AML-193 (cell line): ENCODE results near the gene ABR.
A peak's percentile ranks its signal among the peaks of the same experiment; 100 is the strongest.
"Not testable (repeated sequence)": the region's sequence is repeated elsewhere in the genome, so short reads cannot be mapped to it uniquely, and the experiment has no call there.

ENCODE experiments used
- DNase-seq, 2 experiments: peaks; one replicate each; lab custom pipeline; 2025; lab: John Stamatoyannopoulos, UW

The ABR gene

GRCh38 chr17:1095090-1095852 is 84.5 kb downstream of the ABR start:
- DNase-seq, result peak; percentile 42 to 45

DNA sequence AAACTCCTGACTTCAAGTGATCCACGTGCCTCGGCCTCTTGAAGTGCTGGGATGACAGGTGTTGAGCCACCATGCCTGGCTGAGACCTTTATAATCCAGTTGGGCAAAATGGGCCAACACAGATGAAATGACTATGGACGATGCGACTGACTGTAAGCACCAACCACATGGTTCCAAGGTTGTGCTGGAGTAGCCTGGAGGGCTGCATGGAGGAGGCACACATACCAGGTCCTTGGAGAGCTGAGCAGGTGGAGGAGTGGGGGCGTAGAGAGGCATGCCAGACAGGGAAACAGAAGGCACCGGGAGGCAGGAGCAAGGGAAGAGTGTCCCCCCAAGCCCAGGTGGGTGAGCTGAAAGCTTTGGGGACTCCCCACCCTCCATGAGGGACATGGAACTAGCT is 85.2 kb downstream of the ABR start:
- DNase-seq, result no peak

- no peak for DNase-seq
These were observed 87.9 kb downstream of the ABR start for GRCh38 chr17:1091900-1092299.

GRCh38 chr17:1091190-1091534 is 88.6 kb downstream of the ABR start:
- no peak for DNase-seq

- no peak for DNase-seq
These were observed 89.2 kb downstream of the ABR start for GRCh38 chr17:1090465-1091189.

DNA sequence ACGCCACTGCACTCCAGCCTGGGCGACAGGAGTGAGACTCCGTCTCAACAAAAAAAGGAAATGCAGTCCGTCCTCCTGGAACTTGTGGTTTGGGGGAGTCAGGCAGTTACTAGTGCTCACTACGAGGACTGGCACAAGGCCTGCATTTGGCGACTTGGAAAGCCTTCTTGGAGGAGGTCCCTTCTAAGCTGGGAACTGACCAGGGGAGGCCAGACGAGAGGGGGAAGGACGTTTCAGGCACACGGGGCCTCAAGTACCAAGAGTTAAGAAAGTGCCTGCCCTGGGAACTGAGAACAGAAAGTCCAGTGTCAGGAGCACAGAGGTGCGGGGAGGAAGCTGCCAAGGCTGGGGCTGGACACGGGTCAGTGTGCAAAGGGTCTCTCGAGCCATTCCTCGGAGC is 89.9 kb downstream of the ABR start:
- DNase-seq, result no peak

DNA sequence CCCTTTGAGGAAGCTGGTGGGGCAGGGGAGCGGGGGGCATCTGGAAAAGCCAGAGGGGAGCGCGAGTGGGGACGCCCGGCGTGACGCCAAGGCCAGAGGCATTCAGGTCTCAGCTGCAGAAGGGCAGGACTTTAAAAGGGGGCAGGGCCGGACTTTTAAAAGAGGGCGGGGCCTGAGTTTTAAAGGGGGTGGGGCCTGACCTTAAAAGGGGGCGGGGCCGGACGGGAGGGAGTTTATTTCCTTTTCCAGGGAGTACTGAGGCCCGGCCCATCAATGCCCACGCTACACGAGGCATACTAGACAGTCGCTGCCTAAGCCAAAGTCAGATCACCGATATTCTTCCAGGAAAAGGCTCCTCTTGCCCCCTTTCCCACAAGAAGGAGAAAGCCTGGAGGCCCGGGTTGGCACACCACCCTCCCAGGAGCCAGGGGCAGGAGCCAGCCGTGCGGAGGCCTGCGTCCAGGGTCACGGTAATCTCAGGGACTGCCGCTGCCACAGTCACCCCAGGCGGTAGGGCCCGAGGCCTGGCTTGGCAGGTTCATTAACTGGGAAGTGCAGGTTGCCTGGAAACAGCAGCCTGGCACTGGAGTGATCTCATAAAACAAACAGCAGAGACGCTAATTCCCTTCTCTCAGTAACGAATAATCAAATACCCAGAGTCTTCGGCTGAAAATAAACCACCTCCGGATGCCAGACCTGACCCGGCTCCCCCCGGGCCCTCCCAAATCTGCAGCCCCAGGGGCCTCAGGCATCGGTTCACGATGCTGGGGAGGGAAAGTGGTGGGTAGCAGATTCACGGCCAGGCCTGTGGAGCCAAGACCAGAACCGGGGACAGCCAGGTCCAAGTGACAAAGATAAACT is 92.2 kb downstream of the ABR start:
- no peak for DNase-seq

DNA sequence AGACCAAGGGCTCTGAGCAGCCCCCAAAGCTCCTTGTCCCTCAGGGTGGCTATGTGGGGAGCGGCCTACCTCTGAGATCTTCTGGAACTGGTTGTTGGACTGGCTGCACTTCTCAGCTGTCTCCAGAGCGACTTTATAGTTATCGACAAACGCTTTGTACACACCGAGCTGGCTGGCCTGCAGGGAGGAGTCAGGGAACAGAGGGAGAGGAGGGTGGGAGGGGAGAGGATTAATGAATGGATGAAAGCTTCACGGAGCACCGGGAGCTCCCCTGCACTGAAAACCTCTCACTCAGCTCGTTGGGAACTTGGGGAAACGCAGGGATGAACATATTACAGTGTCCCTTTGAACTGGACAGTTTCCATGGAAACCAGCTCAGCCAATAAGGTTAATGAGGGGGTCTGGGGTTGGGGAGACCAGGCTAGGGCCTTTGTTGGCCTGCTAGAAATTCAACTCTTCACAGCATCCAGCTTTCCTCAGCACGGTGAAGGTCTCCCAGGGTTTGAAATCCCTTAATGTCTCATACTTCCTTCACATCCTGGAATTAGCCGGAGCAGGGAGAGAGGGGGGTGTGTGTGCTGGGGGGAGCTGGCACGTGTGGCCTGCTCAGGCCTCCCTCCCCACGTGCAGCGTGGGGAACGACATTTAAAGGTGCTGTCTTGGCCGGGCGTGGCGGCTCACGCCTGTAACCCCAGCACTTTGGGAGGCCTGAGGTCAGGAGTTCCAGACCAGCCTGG is 96.2 kb downstream of the ABR start:
- DNase-seq, result no peak

- DNase-seq, result no peak
These were observed 97.2 kb downstream of the ABR start for GRCh38 chr17:1082579-1082978.

GRCh38 chr17:1078831-1079561 is 100.8 kb downstream of the ABR start:
- no peak for DNase-seq

DNA sequence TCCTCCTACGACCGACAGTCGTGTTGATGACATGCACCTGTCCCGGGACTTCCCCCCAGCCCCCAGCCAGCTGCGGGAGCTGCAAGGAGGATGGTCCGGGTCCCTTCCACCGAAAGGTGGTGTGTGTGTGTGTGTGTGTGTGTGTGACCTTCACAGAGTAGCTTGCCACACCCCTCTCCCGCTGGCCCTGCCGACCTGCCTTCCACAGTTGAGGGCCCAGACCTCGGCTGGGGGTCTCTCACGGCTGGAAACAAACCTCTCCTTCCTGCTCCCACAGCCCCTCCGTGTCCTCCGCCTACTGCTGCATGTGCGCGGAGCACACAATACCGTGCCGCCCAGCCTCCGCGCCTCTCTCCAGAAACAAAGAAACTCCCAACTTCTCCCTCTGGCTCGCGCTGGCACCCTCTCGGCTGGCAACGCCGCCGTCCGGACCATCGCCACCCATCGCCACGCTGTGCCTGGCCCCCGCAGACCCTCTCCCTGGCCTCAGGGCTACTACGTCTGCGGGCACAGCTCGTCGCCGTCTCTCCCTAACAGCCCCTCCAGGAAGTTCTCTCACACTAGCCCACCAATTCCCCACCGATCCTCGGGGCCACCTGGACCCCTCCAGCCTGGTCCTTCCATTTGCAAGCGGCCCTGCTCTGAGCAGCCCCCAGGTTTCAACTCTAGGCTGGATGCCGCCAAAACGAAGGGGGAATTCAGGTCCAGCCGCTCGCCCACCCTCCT is 101.6 kb downstream of the ABR start:
- DNase-seq, result no peak

GRCh38 chr17:1077581-1077985 is 102.2 kb downstream of the ABR start:
- DNase-seq, result no peak

DNA sequence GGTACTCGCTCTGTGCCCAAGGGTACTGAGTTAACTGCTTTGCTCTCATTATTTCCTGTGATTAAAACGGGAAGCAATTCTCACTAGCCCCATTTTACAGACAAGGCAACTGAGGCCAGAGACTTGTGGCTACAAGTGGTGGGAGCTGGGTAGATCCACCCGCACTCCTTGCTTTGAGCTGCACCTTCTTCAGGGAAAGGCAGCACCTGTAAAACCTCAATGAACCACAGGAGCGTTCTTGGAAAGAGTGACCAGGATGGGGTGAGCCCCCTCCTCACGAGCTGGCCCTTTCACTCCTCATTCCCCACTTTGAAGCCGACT is 102.8 kb downstream of the ABR start:
- DNase-seq, result no peak

GRCh38 chr17:1076299-1076981 is 103.3 kb downstream of the ABR start:
- DNase-seq, result no peak

DNA sequence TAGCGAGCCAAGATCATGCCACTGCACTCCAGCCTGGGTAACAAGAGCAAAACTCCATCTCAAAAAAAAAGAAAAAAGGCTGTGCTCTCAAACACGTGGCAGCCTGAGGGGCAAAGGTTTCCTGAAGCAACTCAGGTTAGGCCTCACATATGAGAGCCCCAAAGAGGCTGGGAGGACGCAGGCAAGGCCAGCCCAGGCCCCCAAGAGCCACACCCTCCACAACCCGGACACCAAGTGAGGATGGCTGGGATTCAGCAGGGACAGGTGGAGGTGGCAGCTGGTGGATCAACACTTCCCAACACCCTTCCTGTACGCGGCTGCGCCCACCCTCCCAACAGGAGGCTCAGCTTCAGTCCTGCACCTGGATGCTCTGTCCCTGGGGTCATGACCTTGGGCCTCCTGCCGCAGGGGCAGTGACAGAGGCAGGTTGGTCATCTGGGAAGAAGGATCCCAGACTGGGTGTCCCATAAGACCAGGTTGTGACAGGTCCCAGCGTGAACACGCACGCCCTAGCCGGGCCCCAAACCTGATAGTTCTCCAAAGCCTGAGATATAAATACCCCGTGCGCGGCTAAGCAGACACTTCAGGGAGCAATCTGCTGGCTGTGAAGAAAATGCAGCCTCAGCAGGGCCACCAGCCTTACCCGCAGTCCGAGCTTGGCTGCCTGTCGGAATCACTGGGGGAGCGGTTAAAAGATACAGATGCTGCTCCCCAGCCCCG is 104.7 kb downstream of the ABR start:
- DNase-seq, result no peak

DNA sequence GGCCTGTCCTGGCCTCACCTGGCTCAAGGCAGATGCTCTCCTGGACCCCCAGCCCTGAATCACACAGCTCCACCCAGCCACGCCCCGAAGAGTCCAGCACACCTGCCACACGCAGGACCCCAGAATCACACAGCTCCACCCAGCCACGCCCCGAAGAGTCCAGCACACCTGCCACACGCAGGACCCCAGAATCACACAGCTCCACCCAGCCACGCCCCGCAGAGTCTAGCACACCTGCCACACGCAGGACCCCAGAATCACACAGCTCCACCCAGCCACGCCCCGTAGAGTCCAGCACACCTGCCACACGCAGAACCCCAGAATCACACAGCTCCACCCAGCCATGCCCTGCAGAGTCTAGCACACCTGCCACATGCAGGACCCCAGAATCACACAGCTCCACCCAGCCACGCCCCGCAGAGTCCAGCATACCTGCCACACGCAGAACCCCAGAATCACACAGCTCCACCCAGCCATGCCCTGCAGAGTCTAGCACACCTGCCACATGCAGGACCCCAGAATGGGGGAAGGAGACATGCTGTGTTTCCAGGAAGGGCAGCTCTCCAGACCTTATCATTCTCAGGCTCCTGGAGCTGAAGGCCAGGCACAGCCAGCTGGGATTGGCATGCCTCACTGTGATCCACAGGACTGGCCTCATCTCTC is 105.7 kb downstream of the ABR start:
- not testable (repeated sequence) for DNase-seq

- no peak for DNase-seq
These were observed 106.4 kb downstream of the ABR start for GRCh38 chr17:1073241-1073962.

GRCh38 chr17:1072551-1072961 is 107.2 kb downstream of the ABR start:
- DNase-seq, result no peak
